PC-3 (cell line): ENCODE measurements around the gene MRPL50.

ENCODE experiments used
- CTCF ChIP-seq: fragments of 300-600 bp; sonication (generic); conservative IDR thresholded peaks from 2 replicates; pipeline ENCODE4 v1.5.1; 2017; ENCODE audit warnings: antibody characterized with exemption, low read depth, mild to moderate bottlenecking, low read length
- EZH2 ChIP-seq: fragments of 300-600 bp; sonication (generic); IDR thresholded peaks from one replicate; pipeline ENCODE4 v1.6.1; 2017; ENCODE audit warnings: antibody characterized with exemption, mild to moderate bottlenecking, low read length; ENCODE audit not compliant: unreplicated experiment
- EZH2phosphoT487 ChIP-seq: fragments of 300-600 bp; sonication (generic); IDR thresholded peaks from 2 replicates; pipeline ENCODE4 v1.6.1; 2018; ENCODE audit warnings: mild to moderate bottlenecking, antibody characterized with exemption, low read length, borderline replicate concordance

GRCh38 chr9:101393135-101393534, 5.3 kb downstream of the MRPL50 start:
- TF ChIP-seq CTCF (no peak), EZH2phosphoT487 (no peak), EZH2 (no peak)
